ENCODE measurements around the gene GIMAP2.

The GIMAP2 gene

GRCh38 chr7:150732786-150733481 is 47.4 kb downstream of the GIMAP2 start:
- DNase-seq (ENCODE audit: low read depth in 2 of 2, low spot score in 1 of 2): no peak

DNA sequence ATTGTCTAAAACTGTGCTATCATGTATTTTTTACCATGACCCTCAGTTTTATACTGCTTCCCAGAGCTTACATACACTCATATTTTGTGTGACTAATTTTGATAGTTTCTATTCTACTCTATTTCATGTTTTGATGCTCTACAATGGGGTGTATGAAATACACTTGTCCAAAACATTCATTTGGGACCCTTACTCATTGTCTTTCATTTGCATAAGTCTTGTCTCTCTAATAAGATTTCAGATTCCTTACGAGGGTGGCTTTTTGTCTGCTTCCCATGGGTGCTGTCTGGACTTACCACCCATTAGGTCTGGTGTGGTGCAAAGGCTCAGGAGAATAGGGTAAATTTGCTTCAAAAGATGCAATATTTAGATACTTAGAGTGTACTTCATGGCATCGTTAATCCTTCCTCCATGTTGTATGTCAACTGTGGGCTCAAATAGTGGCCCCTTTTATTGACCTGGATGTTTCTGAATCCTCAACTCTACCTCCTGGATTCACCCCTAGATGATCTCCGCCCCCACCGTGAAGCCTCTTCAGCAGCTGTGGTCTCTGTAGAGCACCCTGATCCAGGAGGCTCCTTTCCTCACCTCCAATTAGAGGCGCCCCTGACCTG is 48.1 kb downstream of the GIMAP2 start:
- DNase-seq (ENCODE audit: low read depth in 2 of 2, low spot score in 1 of 2): no peak

- DNase-seq (ENCODE audit: low read depth in 2 of 2, low spot score in 1 of 2): no peak
Measured at GRCh38 chr7:150734254-150734653, 48.7 kb downstream of the GIMAP2 start.

DNA sequence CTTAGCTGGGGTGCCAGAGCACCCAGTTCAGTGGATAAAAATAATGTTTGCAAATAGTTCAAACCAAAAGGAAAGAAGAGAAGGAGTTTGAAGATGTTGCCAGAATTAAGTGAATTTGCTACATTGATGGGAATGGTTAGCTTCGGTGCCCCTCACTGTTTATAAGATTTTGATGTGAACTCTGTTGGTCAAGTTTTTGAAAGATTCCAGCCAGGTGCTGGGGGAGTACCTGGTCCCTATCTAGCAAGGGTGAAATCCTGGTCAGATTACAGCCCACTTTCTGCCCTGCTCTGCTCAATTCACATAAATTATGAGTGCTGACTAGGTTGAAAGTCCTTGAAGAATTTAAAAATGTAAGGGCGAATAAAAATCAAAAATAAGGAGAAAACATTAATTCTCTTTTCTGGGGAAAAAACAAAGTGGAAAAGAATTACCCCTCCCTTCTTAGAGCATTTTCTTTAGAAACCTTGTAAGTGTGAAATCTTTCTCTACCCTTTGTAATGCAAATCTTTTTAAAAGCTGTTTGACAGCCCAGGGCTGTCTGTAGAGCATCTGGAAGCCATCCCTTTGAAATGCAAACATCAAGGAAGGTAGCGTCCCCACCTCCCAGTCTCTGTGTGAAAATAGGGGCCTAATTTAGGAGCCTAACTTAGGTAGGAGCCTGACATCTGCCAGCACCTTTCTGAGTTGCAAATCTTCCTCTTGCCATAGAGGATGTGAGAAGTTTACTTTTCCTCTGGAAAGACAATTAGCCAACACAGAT is 50.3 kb downstream of the GIMAP2 start:
- DNase-seq (ENCODE audit: low read depth in 2 of 2, low spot score in 1 of 2): no peak

DNA sequence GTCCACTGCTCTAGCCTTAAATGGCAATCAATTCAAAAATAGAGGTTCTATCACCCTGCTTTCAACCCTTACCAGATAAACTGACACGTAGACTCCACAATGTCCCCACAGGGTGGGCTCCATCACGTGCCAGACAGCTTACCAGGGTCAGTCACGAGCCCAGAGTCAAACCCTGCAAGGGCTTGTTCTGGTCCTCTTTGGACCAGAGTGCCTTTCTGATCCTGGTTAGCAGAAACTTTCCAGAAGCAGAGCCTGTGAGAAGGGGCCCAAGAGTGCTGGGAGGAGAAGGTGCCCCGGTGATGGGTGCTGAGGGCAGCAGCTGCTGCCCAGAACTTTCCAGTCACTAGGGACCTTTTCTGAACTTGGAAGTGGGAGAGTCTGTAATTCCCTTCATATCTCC is 51.4 kb downstream of the GIMAP2 start:
- no peak for DNase-seq (ENCODE audit: low read depth in 2 of 2, low spot score in 1 of 2)

DNA sequence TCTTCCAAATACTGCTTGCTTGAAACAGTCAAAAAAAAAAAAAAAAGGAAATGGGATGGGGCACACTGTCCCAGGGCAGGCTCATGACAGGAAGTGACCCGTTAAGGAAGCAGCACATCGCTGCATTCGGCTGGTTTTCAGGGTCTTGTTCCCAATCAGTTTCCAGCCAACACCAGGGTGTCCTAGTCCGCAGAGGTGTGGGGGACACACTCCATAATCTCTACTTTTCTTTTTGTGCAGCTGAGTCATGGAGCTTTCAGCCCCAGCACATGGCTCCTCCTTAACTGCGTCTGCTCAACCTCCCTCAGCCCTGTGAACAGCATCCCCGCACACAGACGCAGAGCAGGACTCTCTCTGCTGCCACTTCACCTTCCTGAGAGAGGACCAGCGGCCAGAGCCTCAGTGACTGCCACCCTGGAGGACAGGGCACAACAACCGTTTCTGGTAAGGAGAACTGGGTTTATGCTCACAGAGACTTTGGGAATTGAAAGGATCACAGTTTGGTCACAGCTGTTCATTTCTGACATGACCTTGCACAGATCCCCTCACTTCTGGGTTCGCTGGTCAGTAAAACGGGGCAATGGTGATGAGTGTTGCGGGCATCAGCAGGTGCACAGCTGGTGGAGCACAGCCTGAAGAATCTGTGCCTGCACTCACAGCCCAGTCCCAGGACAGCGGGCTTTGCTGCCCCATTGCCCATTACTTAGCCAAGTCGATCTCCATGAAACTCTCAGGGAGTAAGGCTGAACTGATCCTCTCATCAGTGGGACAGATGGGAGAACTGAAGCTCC is 52.0 kb downstream of the GIMAP2 start, which contains the start of gene GIMAP5:
Gene GIMAP5, plus strand, starts transcription at position 154 of the 791 bp plus-strand sequence. CDS start 3,467 bp downstream, outside the sequence.
- DNase-seq (ENCODE audit: low read depth in 2 of 2, low spot score in 1 of 2): no peak

GRCh38 chr7:150738092-150738491 is 52.6 kb downstream of the GIMAP2 start:
- DNase-seq (ENCODE audit: low read depth in 2 of 2, low spot score in 1 of 2): no peak

DNA sequence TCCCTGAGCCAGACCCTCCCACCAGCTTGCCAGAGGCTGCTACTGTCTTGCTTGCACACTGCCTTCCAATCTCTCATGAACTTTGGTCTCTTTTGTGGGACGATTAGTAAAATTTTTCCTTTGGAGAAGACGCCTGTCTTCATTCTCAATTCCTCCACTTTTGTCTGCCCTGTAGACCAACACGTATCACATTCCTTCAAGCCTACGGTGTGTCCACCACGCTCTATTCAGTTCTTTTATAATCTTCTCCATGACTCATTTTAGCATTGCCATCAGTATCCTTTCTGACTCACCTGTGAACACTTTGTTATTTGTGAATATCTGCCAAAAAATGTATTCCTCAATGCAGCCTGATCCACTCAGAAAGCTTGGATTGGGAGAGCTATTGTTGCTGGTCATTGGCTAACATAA is 53.1 kb downstream of the GIMAP2 start:
- no peak for DNase-seq (ENCODE audit: low read depth in 2 of 2, low spot score in 1 of 2)

DNA sequence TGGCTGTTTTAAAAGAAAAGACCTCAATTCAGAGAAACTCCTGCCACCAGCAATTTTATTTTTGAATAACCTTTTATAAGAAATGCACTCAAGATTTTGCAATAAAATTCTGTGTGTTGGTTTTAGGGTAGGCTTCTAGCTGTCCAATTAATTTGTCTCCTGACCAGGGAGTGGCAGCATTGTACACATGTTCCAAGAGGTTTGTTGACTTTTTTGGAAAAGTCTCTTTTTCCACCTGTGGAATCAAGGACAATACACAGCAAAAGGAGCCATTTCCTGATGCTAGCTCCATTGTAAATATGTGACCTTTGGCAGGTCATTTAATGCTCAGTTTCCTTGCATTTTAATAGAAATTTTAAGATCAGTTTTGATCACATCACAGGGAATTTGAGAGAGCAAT is 53.5 kb downstream of the GIMAP2 start:
- no peak for DNase-seq (ENCODE audit: low read depth in 2 of 2, low spot score in 1 of 2)

DNA sequence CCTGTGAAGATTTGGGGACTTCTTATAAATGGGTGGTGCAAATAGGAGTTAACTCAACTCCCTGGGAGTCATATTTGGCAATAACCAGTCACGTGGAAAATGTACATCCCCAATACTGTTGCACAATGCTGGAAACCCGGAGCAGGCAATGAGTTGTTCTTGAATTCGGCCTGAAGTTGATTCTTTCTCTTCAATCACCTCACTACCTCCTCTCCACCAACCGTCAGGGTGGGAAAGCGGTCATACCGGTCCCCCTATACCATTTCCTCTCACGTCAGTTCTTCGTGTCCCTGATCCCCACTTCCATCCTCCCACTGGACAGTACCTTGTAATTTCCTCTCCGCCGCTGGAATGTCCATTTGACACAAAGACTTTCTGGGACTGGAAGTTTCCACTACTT is 54.5 kb downstream of the GIMAP2 start:
- no peak for DNase-seq (ENCODE audit: low read depth in 2 of 2, low spot score in 1 of 2)

- DNase-seq (ENCODE audit: low read depth in 2 of 2, low spot score in 1 of 2): no peak
Measured at GRCh38 chr7:150742286-150742968, 56.9 kb downstream of the GIMAP2 start.

Measured in stimulated activated CD8-positive, alpha-beta memory T cell treated with anti-CD3 and anti-CD28 coated beads, Interleukin-4, amount 100 ng/mL, for 4 hours (primary cell).